Tongue (tissue), 2 donors: ENCODE measurements around the gene ENTPD7. TPM values are rescaled to one million over a fixed set of nuclear protein-coding genes. Genes with fewer than 3 reads are reported as not detected.

Source experiments
- DNase-seq: peaks from one replicate; pipeline ENCODE4 v3.0.0-alpha.2; 2015
- total RNA-seq: library from RNA; depleted of rRNA; stranded (reverse); fragments of >200 nt; gene quantifications from one replicate; pipeline ENCODE4 v1.2.3, GENCODE V29; 2014

Gene ENTPD7
- total RNA-seq, 1 donor from 2014 or later = 9.7 TPM

DNA sequence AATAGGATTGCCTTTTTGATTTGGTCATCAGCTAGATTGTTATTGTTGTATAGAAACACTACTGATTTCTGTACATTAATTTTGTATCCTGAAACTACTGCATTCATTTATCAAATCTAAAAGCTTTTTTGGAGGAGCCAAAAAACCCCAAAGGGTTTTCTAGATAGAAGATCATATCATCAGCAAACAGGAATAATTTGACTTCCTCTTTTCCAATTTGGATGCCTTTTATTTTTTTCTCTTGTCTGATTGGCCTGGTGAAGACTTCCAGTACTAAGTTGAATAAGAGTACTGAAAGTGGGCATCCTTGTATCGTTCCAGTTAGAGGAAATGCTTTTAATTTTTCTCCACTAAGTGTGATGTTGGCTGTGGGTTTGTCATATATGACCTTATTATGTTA lies 10.6 kb upstream of the ENTPD7 start:
- DNase-seq = no peak

GRCh38 chr10:99652800-99653390 lies 6.4 kb upstream of the ENTPD7 start:
- DNase-seq = no peak

- DNase-seq = peak; percentile 28
Measured at GRCh38 chr10:99654390-99655175, 4.7 kb upstream of the ENTPD7 start.

DNA sequence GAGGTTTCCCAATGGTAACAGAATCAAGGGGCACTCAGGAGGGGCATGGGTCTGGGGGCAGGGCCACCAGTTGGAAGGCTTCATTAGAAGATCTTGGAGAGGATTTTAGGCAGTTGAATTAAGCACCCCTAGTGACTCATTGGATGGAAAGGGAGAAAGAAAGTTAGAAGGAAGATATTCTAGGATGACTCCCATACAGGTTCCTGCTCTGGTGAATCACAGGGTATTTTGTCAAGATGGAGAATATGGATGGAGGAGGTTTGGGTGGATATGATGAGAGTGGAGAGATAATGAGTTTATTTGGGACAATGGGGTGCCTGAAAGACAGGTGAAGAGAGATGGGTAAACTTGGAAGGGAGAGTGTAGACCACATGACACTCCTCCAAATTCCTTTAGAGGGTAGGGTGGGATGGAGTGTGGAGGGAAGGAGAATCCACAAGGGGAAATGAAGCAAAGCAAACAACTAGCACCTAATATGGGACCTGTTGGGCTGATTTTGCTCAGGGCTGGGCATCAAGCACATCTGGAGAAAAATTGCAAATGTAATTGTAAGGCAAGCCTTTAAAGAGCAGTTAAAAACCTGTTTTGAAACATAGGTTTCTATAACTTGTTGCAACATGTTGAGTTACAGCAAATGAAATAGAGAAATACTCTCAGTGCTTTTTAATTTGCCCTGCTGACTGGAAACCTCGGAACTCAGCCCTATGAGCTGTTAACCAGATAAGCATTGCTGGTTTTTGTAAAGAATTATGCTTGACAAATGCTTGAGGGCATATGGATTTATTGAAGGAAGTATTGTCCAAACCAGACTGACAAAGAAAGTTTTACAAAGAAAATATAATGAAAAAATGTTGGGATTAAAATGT lies 2.9 kb upstream of the ENTPD7 start:
- DNase-seq = peak; percentile 19

DNA sequence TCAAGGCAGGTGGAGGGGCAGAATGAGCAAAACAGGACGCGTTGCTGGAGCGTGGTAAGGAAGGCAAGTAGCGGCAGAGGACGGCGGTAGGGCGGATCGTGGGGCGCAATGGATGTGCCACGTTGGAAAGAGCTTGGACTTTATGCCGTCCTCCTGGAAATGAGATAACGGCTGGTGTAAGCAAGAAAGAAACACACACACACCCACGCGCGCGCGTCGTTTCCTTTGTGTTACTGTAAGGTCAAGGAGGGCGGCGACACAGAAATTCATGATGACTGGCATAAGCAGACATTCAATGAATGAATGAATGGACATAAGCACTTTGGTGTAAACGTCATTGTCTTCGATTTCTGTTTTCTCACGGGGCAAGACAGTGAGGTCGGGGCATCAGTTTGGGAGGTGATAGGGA lies 683 bp upstream of the ENTPD7 start:
- DNase-seq = peak; percentile 12

- no peak for DNase-seq
Measured at GRCh38 chr10:99659868-99660366, 608 bp downstream of the ENTPD7 start.

DNA sequence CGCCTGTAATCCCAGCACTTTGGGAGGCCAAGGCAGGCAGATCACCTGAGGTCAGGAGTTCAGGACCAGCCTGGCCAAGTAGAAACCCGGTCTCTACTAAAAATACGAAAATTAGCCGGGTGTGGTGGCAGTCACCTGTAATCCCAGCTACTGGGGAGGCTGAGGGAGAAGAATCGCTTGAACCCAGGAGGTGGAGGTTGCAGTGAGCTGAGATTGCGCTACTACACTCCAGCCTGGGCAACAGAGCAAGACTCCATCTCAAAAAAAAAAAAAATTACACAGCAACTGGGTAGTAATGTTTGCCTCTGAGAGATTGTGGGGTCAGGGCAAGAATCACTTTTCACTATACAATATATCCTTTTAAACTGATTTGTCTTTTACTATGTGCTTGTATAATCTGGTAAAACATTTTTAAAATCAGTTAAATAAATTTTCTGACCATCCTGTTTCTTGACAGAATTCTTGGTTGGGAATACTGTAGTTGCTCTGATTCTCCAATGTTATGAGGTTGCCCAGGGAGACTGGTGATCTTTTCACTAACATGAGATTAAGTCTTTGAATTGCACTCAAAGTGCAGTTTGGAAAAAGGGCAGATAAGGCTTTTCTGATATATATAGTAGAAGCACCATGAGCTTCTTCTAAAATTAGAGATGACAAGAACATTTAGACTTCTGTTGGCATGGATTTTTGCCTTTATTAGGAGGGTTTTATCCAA lies 1.5 kb downstream of the ENTPD7 start:
- no peak for DNase-seq

- DNase-seq = no peak
Measured at GRCh38 chr10:99661377-99661763, 2.1 kb downstream of the ENTPD7 start.

GRCh38 chr10:99665304-99665703 lies 6.0 kb downstream of the ENTPD7 start:
- DNase-seq = no peak

- DNase-seq = no peak
Measured at GRCh38 chr10:99667108-99667751, 7.9 kb downstream of the ENTPD7 start.

DNA sequence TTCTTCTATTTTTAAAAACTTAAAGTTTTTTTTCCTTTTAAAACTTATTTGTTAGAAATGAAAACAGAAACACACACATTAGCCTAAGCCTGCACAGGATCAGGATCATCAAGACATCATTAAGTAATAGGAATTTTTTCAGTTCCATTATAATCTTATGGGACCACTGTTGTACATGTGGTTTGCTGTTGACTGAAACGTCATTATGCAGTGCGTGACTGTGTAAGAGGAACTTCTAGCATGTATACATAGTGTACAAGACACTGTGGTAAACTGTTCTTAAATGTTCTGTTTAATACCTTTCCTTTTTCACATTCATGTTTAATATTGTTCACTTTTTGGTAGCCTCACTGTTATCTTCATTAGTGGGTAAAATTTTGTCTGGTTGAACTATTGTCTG lies 12.1 kb downstream of the ENTPD7 start:
- no peak for DNase-seq

GRCh38 chr10:99672884-99673283 lies 13.6 kb downstream of the ENTPD7 start:
- no peak for DNase-seq

GRCh38 chr10:99673492-99673891 lies 14.2 kb downstream of the ENTPD7 start:
- DNase-seq = no peak

DNA sequence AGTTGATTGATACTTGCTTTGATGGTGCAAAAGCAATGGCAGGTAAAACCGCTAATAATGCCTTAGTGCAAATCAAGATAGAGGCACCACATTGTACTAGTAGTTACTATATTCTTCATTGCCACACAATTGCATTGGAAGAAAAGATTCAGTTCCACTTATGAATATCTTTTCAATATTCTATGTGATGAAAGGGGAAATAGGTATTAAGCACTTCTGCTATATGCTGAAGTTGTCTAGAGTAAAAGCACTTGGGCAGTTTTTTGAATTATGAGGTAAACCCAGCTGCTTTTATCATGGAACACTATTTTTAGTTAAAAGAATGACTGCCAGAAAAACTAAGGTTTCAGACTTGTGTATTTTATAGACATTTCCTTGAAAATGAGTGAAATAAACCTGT lies 15.5 kb downstream of the ENTPD7 start:
- no peak for DNase-seq

GRCh38 chr10:99676426-99676825 lies 17.1 kb downstream of the ENTPD7 start:
- DNase-seq = no peak

- no peak for DNase-seq
Measured at GRCh38 chr10:99676895-99677294, 17.6 kb downstream of the ENTPD7 start.

- no peak for DNase-seq
Measured at GRCh38 chr10:99678921-99679320, 19.6 kb downstream of the ENTPD7 start.

- DNase-seq = peak; percentile 24
Measured at GRCh38 chr10:99681553-99681952, 22.2 kb downstream of the ENTPD7 start.

GRCh38 chr10:99682032-99682431 lies 22.7 kb downstream of the ENTPD7 start:
- DNase-seq = no peak

DNA sequence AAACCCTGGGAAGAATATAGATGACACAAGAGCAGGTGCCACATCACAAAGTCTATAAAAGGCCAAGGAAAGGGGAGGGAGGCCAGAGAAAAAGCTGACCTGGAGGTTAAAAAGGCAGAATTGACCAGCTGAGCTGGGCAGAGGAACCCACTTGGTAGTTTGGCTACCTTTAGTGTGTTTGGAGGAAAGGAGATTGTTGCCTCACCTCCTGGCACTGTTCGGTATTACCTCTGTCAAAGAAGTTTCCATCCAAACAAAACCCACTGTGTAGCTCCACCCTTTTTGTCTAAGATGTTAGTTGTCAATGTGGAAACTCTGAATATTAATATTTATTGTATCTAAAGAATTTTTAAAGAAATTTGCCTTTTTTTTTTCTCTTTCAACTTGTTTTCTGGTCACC lies 23.4 kb downstream of the ENTPD7 start:
- DNase-seq = no peak

GRCh38 chr10:99685597-99685967 lies 26.3 kb downstream of the ENTPD7 start:
- DNase-seq = peak; percentile 5

DNA sequence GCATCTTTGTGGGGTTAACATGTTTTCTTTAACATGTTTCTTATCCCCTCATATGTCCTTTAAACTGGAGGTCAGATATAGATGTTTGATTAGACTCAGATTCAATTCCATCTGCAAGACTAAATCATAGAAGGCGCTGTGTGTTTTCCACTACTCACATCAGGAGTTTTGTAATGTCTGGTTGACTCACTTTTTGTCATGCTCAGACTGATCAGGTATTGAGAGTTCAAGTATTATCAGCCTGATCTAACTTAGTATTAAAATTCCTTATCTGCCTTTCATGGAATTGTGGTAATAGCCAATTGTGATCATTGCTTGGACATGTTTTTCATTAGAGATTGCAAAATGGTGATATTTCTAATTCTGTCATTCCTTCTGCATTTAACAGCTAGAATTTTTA lies 30.2 kb downstream of the ENTPD7 start:
- no peak for DNase-seq
